Measurements from ENCODE around the gene PLOD2. TPM values are rescaled to one million over a fixed set of nuclear protein-coding genes. Genes with fewer than 3 reads are reported as not detected.

The PLOD2 gene
- total RNA-seq, 1 experiment from 2014 or later: 19.3 TPM

DNA sequence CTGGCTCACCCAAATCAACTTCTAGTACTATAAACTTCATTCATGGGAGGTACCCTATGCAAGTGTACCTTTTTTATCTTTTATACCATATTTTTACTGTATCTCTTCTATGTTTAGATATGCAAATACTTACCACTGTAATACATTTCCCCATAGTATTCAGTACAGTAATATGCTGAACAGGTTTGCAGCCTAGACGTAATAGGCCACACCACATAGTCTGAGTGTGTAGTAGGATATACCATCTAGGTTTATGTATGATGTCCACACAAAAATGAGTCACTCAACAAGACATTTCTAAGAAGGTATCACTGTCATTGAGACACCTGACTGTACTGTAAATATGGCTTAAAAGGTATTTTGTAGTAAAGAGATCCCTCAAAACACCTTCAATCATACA lies 124.7 kb downstream of the PLOD2 start:
- no peaks in the 10 kb centered on the region for H3K9me3 Mint-ChIP-seq
- H3K4me1 Mint-ChIP-seq: peaks cover 5 to 8% of the 10 kb centered on the region in 2 experiments
- no peak overlapping the region for H3K14ac ChIP-seq (ENCODE audit: insufficient read depth, low read length)
- no CpG with 5 or more reads among the region's 1 CpG for WGBS (ENCODE audit: extremely low coverage, insufficient read length, low lambda C conversion rate)
- H3K18ac ChIP-seq (ENCODE audit: insufficient read length, low read depth, low read length): no peak overlapping the region
- no peak overlapping the region for H3K4me3 Mint-ChIP-seq
- no peak overlapping the region for H3K56ac ChIP-seq (ENCODE audit: insufficient read length, low read depth, low read length)
- no peaks in the 10 kb centered on the region for H3K79me1 ChIP-seq (ENCODE audit: insufficient read depth, low read depth, low read length, poor library complexity, severe bottlenecking)
- no peaks in the 10 kb centered on the region; the same call in 1 of the 2 replicates for H3K4me1 ChIP-seq (ENCODE audit: insufficient read depth, low read length)
- H4K8ac ChIP-seq (replicated peaks; ENCODE audit: insufficient read length, low read depth, low read length): no peak overlapping the region
- H2BK12ac ChIP-seq (ENCODE audit: insufficient read length, low read depth, low read length): no peak overlapping the region
- H4K91ac ChIP-seq (ENCODE audit: insufficient read length, low read depth, low read length): no peak overlapping the region
- H2AFZ ChIP-seq (ENCODE audit: low read length): no peak overlapping the region
- no peak overlapping the region for H3K23ac ChIP-seq (ENCODE audit: insufficient read length, low read depth, low read length)
- H3K36me3 Mint-ChIP-seq (ENCODE audit: insufficient read depth in 1 of 3, low read depth in 3 of 3): no peaks in the 10 kb centered on the region
- H3K9me3 ChIP-seq (ENCODE audit: control insufficient read depth, low read depth, low read length): no peaks in the 10 kb centered on the region
- no peak overlapping the region for H2BK20ac ChIP-seq (ENCODE audit: low read depth, low read length, poor library complexity, severe bottlenecking)
- H3K9ac ChIP-seq (ENCODE audit: extremely low read depth, insufficient read length, low read length): no peak overlapping the region
- no peak overlapping the region for H2BK120ac ChIP-seq (ENCODE audit: low read depth, low read length, poor library complexity, severe bottlenecking)
- no peak overlapping the region for H2BK5ac ChIP-seq (ENCODE audit: insufficient read length, low read length)
- TF ChIP-seq, protein P1, sequence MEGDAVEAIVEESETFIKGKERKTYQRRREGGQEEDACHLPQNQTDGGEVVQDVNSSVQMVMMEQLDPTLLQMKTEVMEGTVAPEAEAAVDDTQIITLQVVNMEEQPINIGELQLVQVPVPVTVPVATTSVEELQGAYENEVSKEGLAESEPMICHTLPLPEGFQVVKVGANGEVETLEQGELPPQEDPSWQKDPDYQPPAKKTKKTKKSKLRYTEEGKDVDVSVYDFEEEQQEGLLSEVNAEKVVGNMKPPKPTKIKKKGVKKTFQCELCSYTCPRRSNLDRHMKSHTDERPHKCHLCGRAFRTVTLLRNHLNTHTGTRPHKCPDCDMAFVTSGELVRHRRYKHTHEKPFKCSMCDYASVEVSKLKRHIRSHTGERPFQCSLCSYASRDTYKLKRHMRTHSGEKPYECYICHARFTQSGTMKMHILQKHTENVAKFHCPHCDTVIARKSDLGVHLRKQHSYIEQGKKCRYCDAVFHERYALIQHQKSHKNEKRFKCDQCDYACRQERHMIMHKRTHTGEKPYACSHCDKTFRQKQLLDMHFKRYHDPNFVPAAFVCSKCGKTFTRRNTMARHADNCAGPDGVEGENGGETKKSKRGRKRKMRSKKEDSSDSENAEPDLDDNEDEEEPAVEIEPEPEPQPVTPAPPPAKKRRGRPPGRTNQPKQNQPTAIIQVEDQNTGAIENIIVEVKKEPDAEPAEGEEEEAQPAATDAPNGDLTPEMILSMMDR (conservative IDR thresholded peaks at IDR 0.05): no peak
- DNase-seq: no peak
- H2AK5ac ChIP-seq (ENCODE audit: insufficient read length, low read length): no peak overlapping the region
- no peaks in the 10 kb centered on the region for H3K27me3 Mint-ChIP-seq (ENCODE audit: low read depth)
- H3K4me2 ChIP-seq (ENCODE audit: insufficient read depth, insufficient read length, low read length): no peak overlapping the region
- no peak overlapping the region for H2BK15ac ChIP-seq (ENCODE audit: low read depth, low read length)
- H3K23me2 ChIP-seq (ENCODE audit: insufficient read length, low read depth, low read length, poor library complexity, severe bottlenecking): no peaks in the 10 kb centered on the region
- no peak overlapping the region for H3K27ac ChIP-seq (ENCODE audit: insufficient read length, low read depth, low read length)
- H3K27me3 ChIP-seq (ENCODE audit: insufficient read depth, low read length): no peaks in the 10 kb centered on the region
- no peak overlapping the region for H3K27ac Mint-ChIP-seq
- no peak overlapping the region for H3K4ac ChIP-seq (ENCODE audit: low read depth, low read length)
- H4K5ac ChIP-seq (ENCODE audit: insufficient read length, low read depth, low read length): no peak overlapping the region
- no peaks in the 10 kb centered on the region for H4K20me1 ChIP-seq (ENCODE audit: control insufficient read depth, insufficient read depth, insufficient read length)
- H3T11ph ChIP-seq (ENCODE audit: low read length): no peak overlapping the region
- H3K79me2 ChIP-seq (ENCODE audit: insufficient read depth, low read length): no peaks in the 10 kb centered on the region

All from H9 (cell line).